ENCODE measurements around the gene NDUFAF5.

DNA sequence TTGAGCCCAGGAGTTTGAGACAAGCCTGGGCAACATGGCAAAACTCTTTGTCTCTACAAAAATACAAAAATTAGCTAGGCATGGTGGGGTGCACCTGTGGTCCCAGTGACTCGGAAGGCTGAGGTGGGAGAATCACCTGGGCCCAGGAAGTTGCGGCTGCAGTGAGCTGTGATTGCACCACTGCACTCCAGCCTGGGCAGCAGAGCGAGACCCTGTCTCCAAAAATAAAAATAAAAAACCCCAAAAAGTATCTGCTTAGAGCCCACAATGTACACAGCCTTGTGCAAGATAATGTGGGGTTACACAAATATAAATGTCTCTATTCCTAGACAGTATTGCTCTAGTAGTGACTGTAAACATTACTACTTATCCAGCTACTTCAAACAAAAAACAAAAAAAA, 6.0 kb upstream of the NDUFAF5 start:
- TF ChIP-seq, protein P1, sequence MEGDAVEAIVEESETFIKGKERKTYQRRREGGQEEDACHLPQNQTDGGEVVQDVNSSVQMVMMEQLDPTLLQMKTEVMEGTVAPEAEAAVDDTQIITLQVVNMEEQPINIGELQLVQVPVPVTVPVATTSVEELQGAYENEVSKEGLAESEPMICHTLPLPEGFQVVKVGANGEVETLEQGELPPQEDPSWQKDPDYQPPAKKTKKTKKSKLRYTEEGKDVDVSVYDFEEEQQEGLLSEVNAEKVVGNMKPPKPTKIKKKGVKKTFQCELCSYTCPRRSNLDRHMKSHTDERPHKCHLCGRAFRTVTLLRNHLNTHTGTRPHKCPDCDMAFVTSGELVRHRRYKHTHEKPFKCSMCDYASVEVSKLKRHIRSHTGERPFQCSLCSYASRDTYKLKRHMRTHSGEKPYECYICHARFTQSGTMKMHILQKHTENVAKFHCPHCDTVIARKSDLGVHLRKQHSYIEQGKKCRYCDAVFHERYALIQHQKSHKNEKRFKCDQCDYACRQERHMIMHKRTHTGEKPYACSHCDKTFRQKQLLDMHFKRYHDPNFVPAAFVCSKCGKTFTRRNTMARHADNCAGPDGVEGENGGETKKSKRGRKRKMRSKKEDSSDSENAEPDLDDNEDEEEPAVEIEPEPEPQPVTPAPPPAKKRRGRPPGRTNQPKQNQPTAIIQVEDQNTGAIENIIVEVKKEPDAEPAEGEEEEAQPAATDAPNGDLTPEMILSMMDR (IDR thresholded peaks at IDR 0.05): no peak
- TF ChIP-seq POLR2A (IDR thresholded peaks at IDR 0.05): no peak

Measured in heart left ventricle (tissue), 13 donors.